ENCODE results near the gene CCNC. TPM values are rescaled to one million over a fixed set of nuclear protein-coding genes. Genes with fewer than 3 reads are reported as not detected.

CCNC gene
- total RNA-seq, 1 donor from 2014 or later: 51.8 TPM

- peak overlapping the region; percentile 95 for H3K9ac ChIP-seq (ENCODE audit: low read length)
- DNase-seq (ENCODE audit: low read depth): peak; percentile 66
- FAIRE-seq: no peak
- no peaks in the 10 kb centered on the region for H3K27me3 Mint-ChIP-seq (ENCODE audit: low read depth, unreplicated experiment)
- peaks cover 11% of the 10 kb centered on the region for H3K4me1 Mint-ChIP-seq (ENCODE audit: low read depth, unreplicated experiment)
- no peaks in the 10 kb centered on the region for H3K9me3 ChIP-seq (ENCODE audit: insufficient read depth, low read depth, low read length)
- H3K27ac Mint-ChIP-seq (ENCODE audit: unreplicated experiment): peak overlapping the region; percentile 97
- no peaks in the 10 kb centered on the region for H3K9me3 Mint-ChIP-seq (ENCODE audit: unreplicated experiment)
- no peaks in the 10 kb centered on the region for H3K36me3 ChIP-seq (ENCODE audit: insufficient read depth, low read length)
- H3K27me3 ChIP-seq (ENCODE audit: insufficient read depth, low read length): no peaks in the 10 kb centered on the region
- H2AFZ ChIP-seq (ENCODE audit: low read depth, low read length): peak overlapping the region; percentile 95
- peaks cover 24% of the 10 kb centered on the region for H3K79me2 ChIP-seq (ENCODE audit: insufficient read depth, low read length)
- peak overlapping the region; percentile 86 for H3K27ac ChIP-seq (ENCODE audit: low read depth, low read length)
- H3K4me2 ChIP-seq (ENCODE audit: low read length): peak overlapping the region; percentile 90
- H3K36me3 Mint-ChIP-seq (ENCODE audit: low read depth, unreplicated experiment): no peaks in the 10 kb centered on the region
- TF ChIP-seq CTCF (IDR thresholded peaks at IDR 0.05; ENCODE audit: insufficient read depth, low read depth, low read length) (peak; percentile 57), EZH2 (IDR thresholded peaks at IDR 0.05; ENCODE audit: insufficient read depth, low read length) (no peak)
- H3K4me3 Mint-ChIP-seq (ENCODE audit: unreplicated experiment): peak overlapping the region; percentile 99
- no peaks in the 10 kb centered on the region for H4K20me1 ChIP-seq (ENCODE audit: insufficient read depth, low read length)
- H3K4me3 ChIP-seq (ENCODE audit: insufficient read depth, low read depth, low read length): peak overlapping the region; percentile 100
- H3K4me1 ChIP-seq (ENCODE audit: insufficient read depth, low read length): peaks cover 5% of the 10 kb centered on the region
These were observed 47.4 kb downstream of the CCNC start for GRCh38 chr6:99520855-99521632.

DNA sequence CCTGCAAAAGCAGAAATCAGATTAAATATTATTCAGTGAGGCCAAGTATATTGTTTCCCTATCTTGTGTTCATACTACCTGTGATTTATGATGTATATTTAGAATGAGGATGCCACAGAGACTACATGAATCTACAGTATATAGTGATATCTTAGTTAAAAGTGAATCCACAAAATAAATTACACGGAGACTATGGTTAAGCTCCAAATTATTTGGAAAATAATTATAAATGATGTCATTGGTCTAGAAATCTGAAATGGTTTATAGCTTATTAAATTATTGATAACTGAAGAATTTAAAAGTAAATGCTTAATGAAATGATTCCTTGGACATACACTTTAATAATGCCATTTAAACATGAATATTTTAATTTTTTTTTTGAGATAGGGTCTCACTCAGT is 49.0 kb downstream of the CCNC start:
- Histone ChIP-seq H3K4me1 (ENCODE audit: insufficient read depth, low read length) (peaks cover 5% of the 10 kb centered on the region), H3K9me3 (ENCODE audit: insufficient read depth, low read depth, low read length) (no peaks in the 10 kb centered on the region), H3K27ac (ENCODE audit: low read depth, low read length) (no peak overlapping the region), H3K4me3 (ENCODE audit: insufficient read depth, low read depth, low read length) (no peak overlapping the region), H3K27me3 (ENCODE audit: insufficient read depth, low read length) (no peaks in the 10 kb centered on the region), H3K9ac (ENCODE audit: low read length) (no peak overlapping the region), H3K36me3 (ENCODE audit: insufficient read depth, low read length) (no peaks in the 10 kb centered on the region), H2AFZ (ENCODE audit: low read depth, low read length) (no peak overlapping the region), H4K20me1 (ENCODE audit: insufficient read depth, low read length) (no peaks in the 10 kb centered on the region), H3K79me2 (ENCODE audit: insufficient read depth, low read length) (peaks cover 29% of the 10 kb centered on the region), H3K4me2 (ENCODE audit: low read length) (no peak overlapping the region)
- Mint-ChIP-seq H3K4me3 (ENCODE audit: unreplicated experiment) (no peak overlapping the region), H3K36me3 (ENCODE audit: low read depth, unreplicated experiment) (no peaks in the 10 kb centered on the region), H3K9me3 (ENCODE audit: unreplicated experiment) (no peaks in the 10 kb centered on the region), H3K4me1 (ENCODE audit: low read depth, unreplicated experiment) (peaks cover 9% of the 10 kb centered on the region), H3K27me3 (ENCODE audit: low read depth, unreplicated experiment) (no peaks in the 10 kb centered on the region), H3K27ac (ENCODE audit: unreplicated experiment) (no peak overlapping the region)
- FAIRE-seq (no peak), DNase-seq (ENCODE audit: low read depth) (no peak)
- no peak for TF ChIP-seq CTCF (IDR thresholded peaks at IDR 0.05; ENCODE audit: insufficient read depth, low read depth, low read length)
- TF ChIP-seq EZH2 (IDR thresholded peaks at IDR 0.05; ENCODE audit: insufficient read depth, low read length): no peak

- H2AFZ ChIP-seq (ENCODE audit: low read depth, low read length): peak overlapping the region; percentile 91
- Mint-ChIP-seq H3K36me3 (ENCODE audit: low read depth, unreplicated experiment) (no peaks in the 10 kb centered on the region), H3K27ac (ENCODE audit: unreplicated experiment) (no peak overlapping the region), H3K9me3 (ENCODE audit: unreplicated experiment) (no peaks in the 10 kb centered on the region), H3K27me3 (ENCODE audit: low read depth, unreplicated experiment) (no peaks in the 10 kb centered on the region), H3K4me3 (ENCODE audit: unreplicated experiment) (peak overlapping the region; percentile 96), H3K4me1 (ENCODE audit: low read depth, unreplicated experiment) (peaks cover 16% of the 10 kb centered on the region)
- H3K9ac ChIP-seq (ENCODE audit: low read length): peak overlapping the region; percentile 90
- TF ChIP-seq EZH2 (IDR thresholded peaks at IDR 0.05; ENCODE audit: insufficient read depth, low read length) (no peak), CTCF (IDR thresholded peaks at IDR 0.05; ENCODE audit: insufficient read depth, low read depth, low read length) (no peak)
- H3K27ac ChIP-seq (ENCODE audit: low read depth, low read length): no peak overlapping the region
- peaks cover 22% of the 10 kb centered on the region for H4K20me1 ChIP-seq (ENCODE audit: insufficient read depth, low read length)
- H3K4me2 ChIP-seq (ENCODE audit: low read length): peak overlapping the region; percentile 96
- H3K4me3 ChIP-seq (ENCODE audit: insufficient read depth, low read depth, low read length): peak overlapping the region; percentile 88
- peaks cover 43% of the 10 kb centered on the region for H3K79me2 ChIP-seq (ENCODE audit: insufficient read depth, low read length)
- no peaks in the 10 kb centered on the region for H3K36me3 ChIP-seq (ENCODE audit: insufficient read depth, low read length)
- DNase-seq (ENCODE audit: low read depth) (no peak), FAIRE-seq (no peak)
- H3K9me3 ChIP-seq (ENCODE audit: insufficient read depth, low read depth, low read length): no peaks in the 10 kb centered on the region
- no peaks in the 10 kb centered on the region for H3K27me3 ChIP-seq (ENCODE audit: insufficient read depth, low read length)
- H3K4me1 ChIP-seq (ENCODE audit: insufficient read depth, low read length): peaks cover 4% of the 10 kb centered on the region
These were observed 54.4 kb downstream of the CCNC start for GRCh38 chr6:99514089-99514488.

Measured in astrocyte (in vitro differentiated cells and primary cell).